A549 (cell line): ENCODE data around the gene INSIG1. TPM values are rescaled to one million over a fixed set of nuclear protein-coding genes. Genes with fewer than 3 reads are reported as not detected.

ENCODE experiments used
- ATAC-seq, 2 experiments: fragments of 200-7000 bp in 1 of 2; fragments of >200 bp in 1 of 2; cut with Nextera tagmentation in 1 of 2; cut with Tn5 transposase in 1 of 2; 3 replicates each; pipeline versions ENCODE4 v1.8.0 to v1.9.1; 2018 to 2020; ENCODE audit warnings: mild to moderate bottlenecking in 1 of 2, moderate library complexity in 1 of 2
- CTCF ChIA-PET: fragments of 300-600 bp; sonication (Branson Sonifier 250); formaldehyde crosslinking; extraction: SDS; loops from one replicate; lab custom pipeline; 2021; ENCODE audit warnings: antibody characterized with exemption, inconsistent platforms; lab: Yijun Ruan, JAX
- POLR2A ChIA-PET: fragments of 350-600 bp; formaldehyde crosslinking; extraction: SDS; loops from one replicate; lab custom pipeline; 2021; ENCODE audit warnings: antibody characterized with exemption, inconsistent platforms; lab: Yijun Ruan, JAX
- DNase-seq, 2 experiments: peaks; one replicate each; pipeline versions ENCODE4 v3.0.0 to v3.0.0-alpha.2; 2011 to 2016; ENCODE audit warnings: low read depth in 1 of 2, low spot score in 1 of 2
- FAIRE-seq: peaks from 2 replicates; lab custom pipeline; 2011; peaks lifted over from hg19 to GRCh38; lab: Jason Lieb, UNC
- H3K27ac ChIP-seq, 2 experiments: fragments of >200 bp; sonication (Bioruptor Twin); formaldehyde crosslinking; 3 replicates each; pipeline ENCODE4 v1.5.1; 2016 to 2017
- H3K4me1 ChIP-seq: fragments of >200 bp; sonication (Bioruptor Twin); formaldehyde crosslinking; 3 replicates; pipeline ENCODE4 v1.6.1; 2016
- H3K4me2 ChIP-seq: fragments of >200 bp; sonication (Bioruptor Twin); formaldehyde crosslinking; 3 replicates; pipeline ENCODE4 v1.6.1; 2016
- H3K4me3 ChIP-seq: fragments of >200 bp; sonication (Bioruptor Twin); formaldehyde crosslinking; 3 replicates; pipeline ENCODE4 v1.5.1; 2016
- H3K9me3 ChIP-seq: fragments of >200 bp; sonication (Bioruptor Twin); formaldehyde crosslinking; 3 replicates; pipeline ENCODE4 v1.6.1; 2016
- BHLHE40 ChIP-seq: IDR thresholded peaks from 2 replicates; pipeline ENCODE4 v1.6.1; 2012; ENCODE audit warnings: low read depth, low read length, inconsistent platforms
- CBX2 ChIP-seq: fragments of 200-600 bp; sonication (generic); IDR thresholded peaks from 2 replicates; pipeline ENCODE4 v1.6.1; 2016; ENCODE audit warnings: low read depth, mild to moderate bottlenecking, borderline replicate concordance
- CEBPB ChIP-seq, 2 experiments: fragments of >200 bp in 1 of 2; sonication (Bioruptor Twin) in 1 of 2; formaldehyde crosslinking in 1 of 2; IDR thresholded peaks; 2 replicates each; pipeline ENCODE4 v1.6.1; 2012 to 2016
- EHF ChIP-seq: fragments of 250-450 bp; sonication (Bioruptor Pico); IDR thresholded peaks from 2 replicates; pipeline ENCODE4 v1.5.0; 2020; ENCODE audit warnings: mild to moderate bottlenecking
- ELK1 ChIP-seq: fragments of 150-350 bp; IDR thresholded peaks from 2 replicates; pipeline ENCODE4 v1.6.1; 2014; ENCODE audit warnings: low read depth, mild to moderate bottlenecking, low read length
- HES2 ChIP-seq: fragments of >200 bp; sonication (Bioruptor Twin); formaldehyde crosslinking; IDR thresholded peaks from 2 replicates; pipeline ENCODE4 v1.6.1; 2016
- HOXB13 ChIP-seq: fragments of 250-450 bp; sonication (Bioruptor Pico); IDR thresholded peaks from 2 replicates; pipeline ENCODE4 v1.5.0; 2020; ENCODE audit warnings: low read depth, mild to moderate bottlenecking, moderate library complexity
- JUN ChIP-seq, 2 experiments: fragments of >200 bp; sonication (Bioruptor Twin); formaldehyde crosslinking; IDR thresholded peaks; 2 replicates in 1 of 2; 3 replicates in 1 of 2; pipeline ENCODE4 v1.6.1; 2016 to 2017
- JUNB ChIP-seq: fragments of >200 bp; sonication (Bioruptor Twin); formaldehyde crosslinking; IDR thresholded peaks from 2 replicates; pipeline ENCODE4 v1.6.1; 2016
- MAFK ChIP-seq: fragments of 450-650 bp; IDR thresholded peaks from 2 replicates; pipeline ENCODE4 v1.6.1; 2014; ENCODE audit not compliant: partially characterized antibody
- MYC ChIP-seq: IDR thresholded peaks from 2 replicates; pipeline ENCODE4 v1.6.1; 2012; ENCODE audit warnings: mild to moderate bottlenecking, inconsistent platforms, low read length, improper control_type of control experiment, borderline replicate concordance
- NFE2L2 ChIP-seq: fragments of 150-350 bp; conservative IDR thresholded peaks from 2 replicates; pipeline ENCODE4 v1.6.1; 2014; ENCODE audit warnings: low read length
- PHF8 ChIP-seq: fragments of 200-600 bp; sonication (generic); IDR thresholded peaks from 2 replicates; pipeline ENCODE4 v1.6.1; 2016; ENCODE audit warnings: low read depth, mild to moderate bottlenecking, antibody characterized with exemption, moderate library complexity, borderline replicate concordance
- POLR2A ChIP-seq: IDR thresholded peaks from 2 replicates; pipeline ENCODE4 v1.6.1; 2012; ENCODE audit warnings: mild to moderate bottlenecking, low read length
- RFX5 ChIP-seq: fragments of 450-650 bp; IDR thresholded peaks from 2 replicates; pipeline ENCODE4 v1.7.1; 2014; ENCODE audit warnings: antibody characterized with exemption, mild to moderate bottlenecking, moderate library complexity
- RNF2 ChIP-seq: fragments of 200-600 bp; sonication (generic); IDR thresholded peaks from 2 replicates; pipeline ENCODE4 v1.6.1; 2016; ENCODE audit warnings: low read depth, mild to moderate bottlenecking, antibody characterized with exemption, moderate library complexity, borderline replicate concordance
- TFCP2L1 ChIP-seq: fragments of 250-450 bp; sonication (Bioruptor Pico); IDR thresholded peaks from 2 replicates; pipeline ENCODE4 v1.5.0; 2021; ENCODE audit warnings: mild to moderate bottlenecking
- USF2 ChIP-seq: fragments of 450-650 bp; IDR thresholded peaks from 2 replicates; pipeline ENCODE4 v1.6.1; 2014; ENCODE audit warnings: antibody characterized with exemption
- ZC3H11A ChIP-seq: fragments of 450-650 bp; IDR thresholded peaks from 2 replicates; pipeline ENCODE4 v1.6.1; 2014; ENCODE audit warnings: antibody characterized with exemption, mild to moderate bottlenecking
- WGBS: methylation state at CpG from one replicate; pipeline ENCODE4 v1.1.6; 2017; ENCODE audit errors: missing lambda C conversion rate; 5-methylcytosine and 5-hydroxymethylcytosine counted together
- polyA plus RNA-seq, 4 experiments: library from polyadenylated mRNA; depleted of rRNA in 3 of 4; stranded (reverse); fragments of >200 nt; fragmentation: RNase III in 1 of 4; extraction: RNeasy Plus Mini Kit Qiagen cat#74134 plus additional on column Dnase treatment in 1 of 4; gene quantifications; 2 replicates in 3 of 4; 3 replicates in 1 of 4; pipeline ENCODE4 v1.2.3, GENCODE V29; 2011 to 2017
- TF ChIP-seq, protein P1 (sequence below): fragments of >200 bp; sonication (Bioruptor Twin); formaldehyde crosslinking; IDR thresholded peaks from 3 replicates; pipeline ENCODE4 v1.5.1; 2016

Gene INSIG1
- polyA plus RNA-seq, 2 of the 4 experiments (the other 2 are of a cell fraction), result 19.7 to 33.4 TPM

- TF ChIP-seq USF2 (no peak), EHF (no peak), TFCP2L1 (no peak), CEBPB (IDR thresholded peaks at IDR 0.05) (no peak), POLR2A (no peak), PHF8 (no peak), HOXB13 (CRISPR knock-in tag) (no peak)
Observed at GRCh38 chr7:155329225-155329624, 31.5 kb downstream of the INSIG1 start (continued).

GRCh38 chr7:155331396-155331795 lies 33.7 kb downstream of the INSIG1 start:
- no peak for TF ChIP-seq MYC
- TF ChIP-seq USF2, result no peak
- TF ChIP-seq NFE2L2, result no peak
- TF ChIP-seq JUNB, result no peak
- no peak for TF ChIP-seq BHLHE40
- no peak for TF ChIP-seq RFX5
- no peak for TF ChIP-seq EHF
- TF ChIP-seq, protein P1, sequence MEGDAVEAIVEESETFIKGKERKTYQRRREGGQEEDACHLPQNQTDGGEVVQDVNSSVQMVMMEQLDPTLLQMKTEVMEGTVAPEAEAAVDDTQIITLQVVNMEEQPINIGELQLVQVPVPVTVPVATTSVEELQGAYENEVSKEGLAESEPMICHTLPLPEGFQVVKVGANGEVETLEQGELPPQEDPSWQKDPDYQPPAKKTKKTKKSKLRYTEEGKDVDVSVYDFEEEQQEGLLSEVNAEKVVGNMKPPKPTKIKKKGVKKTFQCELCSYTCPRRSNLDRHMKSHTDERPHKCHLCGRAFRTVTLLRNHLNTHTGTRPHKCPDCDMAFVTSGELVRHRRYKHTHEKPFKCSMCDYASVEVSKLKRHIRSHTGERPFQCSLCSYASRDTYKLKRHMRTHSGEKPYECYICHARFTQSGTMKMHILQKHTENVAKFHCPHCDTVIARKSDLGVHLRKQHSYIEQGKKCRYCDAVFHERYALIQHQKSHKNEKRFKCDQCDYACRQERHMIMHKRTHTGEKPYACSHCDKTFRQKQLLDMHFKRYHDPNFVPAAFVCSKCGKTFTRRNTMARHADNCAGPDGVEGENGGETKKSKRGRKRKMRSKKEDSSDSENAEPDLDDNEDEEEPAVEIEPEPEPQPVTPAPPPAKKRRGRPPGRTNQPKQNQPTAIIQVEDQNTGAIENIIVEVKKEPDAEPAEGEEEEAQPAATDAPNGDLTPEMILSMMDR, result no peak
- no peak for TF ChIP-seq HES2
- no peak for TF ChIP-seq TFCP2L1
- no peak for TF ChIP-seq ELK1
- no peak for TF ChIP-seq JUN (IDR thresholded peaks at IDR 0.05)
- no peak for TF ChIP-seq CEBPB (IDR thresholded peaks at IDR 0.05)
- no peak for TF ChIP-seq RNF2
- no peak for TF ChIP-seq MAFK
- no peak for TF ChIP-seq ZC3H11A
- no peak for TF ChIP-seq CBX2
- ChIA-PET POLR2A (interaction anchor here (1.1 kb wide), 1 partner anchor 34 kb away, joined by 3 read pairs; the partner anchor contains the start of gene INSIG1), CTCF (interaction anchor here (0.9 to 3.9 kb wide), 2 partner anchors 13 to 20 kb away, joined by 3 to 33 read pairs; no protein-coding TSS in a partner anchor)
- ATAC-seq (no peak), FAIRE-seq (no peak), DNase-seq (no peak)
- no peak overlapping the region for H3K4me2 ChIP-seq
- no peaks in the 10 kb centered on the region for H3K4me1 ChIP-seq
- H3K4me3 ChIP-seq, result no peak overlapping the region
- 30% methylated on average over 4 of the region's 4 CpGs for WGBS
- H3K27ac ChIP-seq, result no peak overlapping the region
- no peaks in the 10 kb centered on the region for H3K9me3 ChIP-seq
